ENCODE results near the gene C1QTNF3. TPM values are rescaled to one million over a fixed set of nuclear protein-coding genes. Genes with fewer than 3 reads are reported as not detected.
"Not testable (repeated sequence)": the region's sequence is repeated elsewhere in the genome, so short reads cannot be mapped to it uniquely, and the experiment has no call there.

The C1QTNF3 gene
- total and polyA plus RNA-seq, 12 donors: 0.42 to 13.0 (median 1.9) TPM

GRCh38 chr5:34035756-34036155 is 7.3 kb downstream of the C1QTNF3 start:
- no peak for TF ChIP-seq POLR2A (IDR thresholded peaks at IDR 0.05)
- TF ChIP-seq CTCF (IDR thresholded peaks at IDR 0.05): no peak
- no peaks in the 10 kb centered on the region for H3K27me3 ChIP-seq

DNA sequence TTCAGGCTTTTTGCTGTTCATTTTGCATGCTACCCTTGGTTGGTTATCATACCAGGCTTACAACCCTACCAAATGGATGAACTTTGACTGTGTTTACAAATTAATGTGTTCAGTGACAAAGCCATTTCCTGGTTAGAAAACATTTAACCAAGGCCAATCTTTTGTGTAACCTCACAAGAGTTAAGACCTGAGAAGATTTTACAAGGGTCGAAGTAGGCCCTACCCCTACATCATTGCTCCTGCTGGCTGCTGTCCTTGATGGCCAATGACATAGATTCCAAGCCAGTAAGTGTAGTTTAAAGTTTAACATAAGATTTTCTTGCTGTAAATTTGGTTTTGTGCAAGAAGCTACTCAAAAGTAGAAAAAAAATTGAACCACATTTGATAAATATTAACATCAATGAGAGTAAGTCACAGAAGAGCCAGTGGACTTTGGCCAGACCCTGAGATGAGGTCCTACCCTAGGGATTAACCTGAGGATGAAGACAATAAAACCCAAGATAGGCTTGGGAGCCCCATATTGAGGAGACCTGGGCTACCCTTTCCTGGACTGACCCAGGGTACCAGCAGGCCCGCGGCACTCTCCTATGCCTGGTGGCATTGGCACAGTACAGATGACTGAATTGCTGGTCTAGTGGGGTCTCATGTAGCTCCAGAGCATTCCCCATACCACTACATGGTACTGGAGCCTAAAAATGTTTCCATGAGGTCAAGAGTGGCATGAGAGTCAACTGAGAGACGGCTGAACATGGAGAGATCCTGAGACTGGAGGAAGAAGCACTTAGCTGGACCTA is 8.3 kb downstream of the C1QTNF3 start:
- no peak for TF ChIP-seq CTCF (IDR thresholded peaks at IDR 0.05)
- WGBS, 4 donors: 84 to 92% (median 92%) methylated on average over 4 of the region's 4 CpGs

More at GRCh38 chr5:34035756-34036155, 7.3 kb downstream of the C1QTNF3 start:
- Histone ChIP-seq H3K27ac (no peak overlapping the region), H3K36me3 (replicated peaks in 1 of 2) (no peaks in the 10 kb centered on the region), H3K4me3 (no peak overlapping the region), H3K4me1 (replicated peaks in 1 of 2) (peaks cover 0 to 3% of the 10 kb centered on the region in 2 donors), H3K9me3 (replicated peaks in 1 of 3) (no peaks in the 10 kb centered on the region)
- intact Hi-C loops (cut with DNase I): no loop called here
- no peak for DNase-seq
- 63 to 84% (median 76%) methylated on average over 2 of the region's 2 CpGs for WGBS, 4 donors

DNA sequence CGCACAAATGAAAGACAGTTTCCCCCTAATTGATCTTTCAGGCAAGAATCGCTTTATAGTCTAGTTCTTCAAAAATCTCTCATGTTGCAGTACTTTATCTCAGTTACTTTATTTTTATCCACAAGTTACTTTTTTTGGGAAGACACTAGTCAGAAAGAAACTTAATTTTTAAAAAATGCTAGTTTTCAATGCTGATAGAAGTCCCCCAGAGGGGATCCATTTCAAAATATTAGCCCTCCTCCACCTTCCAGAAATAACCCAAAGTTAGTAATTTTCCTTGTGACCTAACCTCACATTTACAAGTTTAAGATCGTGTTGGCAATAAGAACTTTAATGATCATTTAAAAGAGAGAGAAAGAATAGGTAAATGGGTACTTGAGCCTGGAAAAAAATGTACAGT is 11.0 kb downstream of the C1QTNF3 start:
- H3K36me3 ChIP-seq (replicated peaks in 1 of 2): no peaks in the 10 kb centered on the region
- no peak overlapping the region for H3K27ac ChIP-seq
- no peak overlapping the region for H3K4me3 ChIP-seq
- H3K9me3 ChIP-seq (replicated peaks in 1 of 3): no peaks in the 10 kb centered on the region
- intact Hi-C loops (cut with DNase I): no loop called here
- H3K27me3 ChIP-seq: no peaks in the 10 kb centered on the region
- DNase-seq: no peak
- TF ChIP-seq CTCF (IDR thresholded peaks at IDR 0.05): no peak
- TF ChIP-seq POLR2A (IDR thresholded peaks at IDR 0.05): no peak
- 85 to 90% (median 89%) methylated on average over 3 of the region's 3 CpGs for WGBS, 4 donors
- H3K4me1 ChIP-seq (replicated peaks in 1 of 2): peaks cover 0 to 8% of the 10 kb centered on the region in 2 donors

More for the DNA sequence above, 8.3 kb downstream of the C1QTNF3 start:
- DNase-seq: no peak
- Histone ChIP-seq H3K27ac (no peak overlapping the region), H3K27me3 (no peaks in the 10 kb centered on the region), H3K4me3 (no peak overlapping the region), H3K9me3 (replicated peaks in 1 of 3) (no peaks in the 10 kb centered on the region), H3K36me3 (replicated peaks in 1 of 2) (no peaks in the 10 kb centered on the region), H3K4me1 (replicated peaks in 1 of 2) (peaks cover 0 to 9% of the 10 kb centered on the region in 2 donors)
- intact Hi-C loops (cut with DNase I): no loop called here

- no peaks in the 10 kb centered on the region for H3K9me3 ChIP-seq (replicated peaks in 1 of 3)
- 51 to 90% (median 87%) methylated on average over 2 of the region's 2 CpGs for WGBS, 4 donors
Measured at GRCh38 chr5:34031117-34031516, 11.9 kb downstream of the C1QTNF3 start.

DNA sequence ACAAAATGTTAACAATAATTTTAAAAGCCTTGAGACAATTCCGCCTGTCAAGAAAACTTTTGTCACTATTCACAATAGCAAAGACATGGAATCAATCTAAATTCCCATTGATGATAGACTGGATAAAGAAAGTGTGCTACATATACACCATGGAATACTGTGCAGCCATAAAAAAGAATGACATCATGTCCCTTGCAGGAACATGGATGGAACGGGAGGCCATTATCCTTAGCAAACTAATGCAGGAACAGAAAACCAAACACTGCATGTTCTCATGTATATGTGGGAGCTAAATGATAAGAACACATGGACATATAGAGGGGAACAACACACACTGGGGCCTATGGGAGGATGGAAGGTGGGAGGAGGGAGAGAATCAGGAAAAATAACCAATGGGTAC is 12.4 kb downstream of the C1QTNF3 start:
- intact Hi-C loops (cut with DNase I); H3K4me1 ChIP-seq (replicated peaks in 1 of 2); DNase-seq; H3K9me3 ChIP-seq (replicated peaks in 1 of 3); H3K36me3 ChIP-seq (replicated peaks in 1 of 2); H3K27ac ChIP-seq; H3K27me3 ChIP-seq; H3K4me3 ChIP-seq: not testable (repeated sequence)
- 92 to 97% (median 95%) methylated on average over 2 of the region's 2 CpGs for WGBS, 4 donors

More at GRCh38 chr5:34031117-34031516, 11.9 kb downstream of the C1QTNF3 start:
- DNase-seq: no peak
- H3K27ac ChIP-seq: no peak overlapping the region
- intact Hi-C loops (cut with DNase I): no loop called here
- H3K36me3 ChIP-seq (replicated peaks in 1 of 2): no peaks in the 10 kb centered on the region
- TF ChIP-seq CTCF (IDR thresholded peaks at IDR 0.05) (no peak), POLR2A (IDR thresholded peaks at IDR 0.05) (no peak)
- H3K27me3 ChIP-seq: no peaks in the 10 kb centered on the region
- H3K4me1 ChIP-seq (replicated peaks in 1 of 2): peaks cover 0 to 8% of the 10 kb centered on the region in 2 donors
- H3K4me3 ChIP-seq: no peak overlapping the region
